Mononuclear cell (primary cell): ENCODE data around the gene TBC1D17. TPM values are rescaled to one million over a fixed set of nuclear protein-coding genes. Genes with fewer than 3 reads are reported as not detected.

Source experiments
- H3K27me3 ChIP-seq: 2 replicates; pipeline ENCODE4 v1.6.0; 2011; ENCODE audit warnings: low read length, control low read depth; ENCODE audit not compliant: insufficient read depth
- H3K4me1 ChIP-seq: 2 replicates; pipeline ENCODE4 v1.5.1; 2011; ENCODE audit warnings: mild to moderate bottlenecking, low read length, control low read depth; ENCODE audit not compliant: insufficient read depth
- H3K4me3 ChIP-seq: 2 replicates; pipeline ENCODE4 v1.5.1; 2011; ENCODE audit warnings: mild to moderate bottlenecking, low read length, moderate library complexity
- H3K9me3 ChIP-seq: 2 replicates; pipeline ENCODE4 v1.5.1; 2011; ENCODE audit warnings: low read depth, mild to moderate bottlenecking, control low read depth, low read length
- total RNA-seq: library from RNA; depleted of rRNA; stranded (reverse); fragments of >200 nt; gene quantifications from one replicate; pipeline ENCODE4 v1.2.3, GENCODE V29; 2012

TBC1D17 gene
- total RNA-seq, 1 donor, result 6.1 TPM

GRCh38 chr19:49906879-49907564 lies 29.5 kb downstream of the TBC1D17 start:
- Histone ChIP-seq H3K27me3 (no peaks in the 10 kb centered on the region), H3K9me3 (no peaks in the 10 kb centered on the region), H3K4me3 (no peak overlapping the region), H3K4me1 (peaks cover 44% of the 10 kb centered on the region)

DNA sequence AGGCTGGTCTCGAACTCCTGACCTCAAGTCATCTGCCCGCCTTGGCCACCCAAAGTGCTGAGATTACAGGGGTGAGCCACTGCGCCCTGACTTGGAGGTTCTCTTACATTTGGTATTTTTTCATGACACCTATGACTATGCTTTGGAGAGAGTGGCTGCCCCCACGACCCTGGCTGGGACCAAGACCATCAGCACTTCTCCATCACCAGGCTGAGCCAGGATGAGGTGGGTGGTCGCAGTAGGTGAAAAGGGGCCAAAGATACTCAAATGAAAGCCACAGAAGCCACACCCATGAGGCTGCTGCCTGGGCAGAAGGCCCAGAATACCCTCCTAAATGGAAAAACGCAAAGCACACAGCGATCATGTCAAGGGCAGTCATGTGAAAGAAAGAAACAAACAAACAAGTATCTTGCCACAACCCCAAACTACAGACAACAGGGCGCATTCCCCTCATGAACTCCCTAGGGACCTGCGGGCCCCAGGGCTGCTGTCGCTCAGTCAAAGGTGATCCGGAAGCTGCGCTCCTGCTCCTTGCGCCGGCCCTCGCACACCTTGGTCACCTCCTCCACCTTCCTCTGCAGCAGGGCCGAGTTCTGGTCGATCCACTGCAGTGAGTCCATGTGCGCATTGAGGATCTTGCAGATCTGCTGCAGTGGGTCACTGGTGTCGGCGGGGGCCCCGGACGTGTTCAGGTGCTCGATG lies 30.4 kb downstream of the TBC1D17 start:
- no peaks in the 10 kb centered on the region for H3K27me3 ChIP-seq
- peaks cover 53% of the 10 kb centered on the region for H3K4me1 ChIP-seq
- H3K9me3 ChIP-seq, result no peaks in the 10 kb centered on the region
- H3K4me3 ChIP-seq, result no peak overlapping the region

DNA sequence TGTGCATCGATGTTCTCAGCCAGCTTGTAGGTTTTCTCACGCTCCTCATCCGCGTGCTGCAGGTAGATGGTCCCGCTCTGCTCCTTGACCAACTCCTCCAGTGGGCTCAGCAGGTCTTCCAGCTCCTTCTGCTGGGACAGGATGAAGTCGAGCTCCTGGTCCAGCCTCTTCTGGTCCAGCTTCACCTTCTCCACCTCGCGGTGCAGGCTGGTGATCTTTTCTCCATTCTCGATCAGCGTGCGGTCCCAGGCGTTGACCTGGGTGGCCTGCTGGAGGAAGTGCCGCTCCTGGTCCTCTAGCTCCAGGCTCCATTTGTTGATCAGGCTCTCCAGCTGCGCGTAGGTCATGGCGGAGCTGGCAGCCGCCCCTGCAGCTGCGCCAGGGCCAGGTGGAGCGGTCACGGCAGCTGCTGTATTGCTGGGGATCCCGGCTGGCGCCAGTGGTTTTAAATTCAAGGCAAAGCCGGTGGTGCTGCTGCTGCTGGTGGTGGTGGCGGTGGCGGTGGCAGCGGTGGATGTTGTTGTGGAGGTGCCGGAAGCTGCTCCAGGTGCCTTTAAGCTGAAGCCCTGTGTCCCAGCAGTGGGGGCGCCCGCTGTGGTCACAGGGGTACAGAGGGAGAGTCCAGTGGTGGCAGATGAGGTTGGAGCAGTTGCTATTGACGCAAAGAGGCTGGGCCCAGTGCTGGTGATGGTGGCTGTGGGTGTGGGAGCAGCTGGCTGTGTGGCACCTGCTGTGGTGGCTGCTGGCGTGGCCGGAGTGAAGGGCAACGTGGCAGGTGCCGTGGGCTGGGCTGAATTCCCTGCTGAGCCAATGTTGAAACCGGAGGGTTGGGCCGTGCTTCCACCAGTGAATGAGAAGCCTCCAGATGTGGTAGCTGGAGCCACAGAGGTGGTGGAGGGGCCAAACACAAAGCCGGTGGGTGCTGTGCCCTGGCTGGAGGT lies 31.2 kb downstream of the TBC1D17 start:
- no peak overlapping the region for H3K4me3 ChIP-seq
- H3K9me3 ChIP-seq, result no peaks in the 10 kb centered on the region
- no peaks in the 10 kb centered on the region for H3K27me3 ChIP-seq
- H3K4me1 ChIP-seq, result peaks cover 57% of the 10 kb centered on the region

- Histone ChIP-seq H3K4me1 (peaks cover 46% of the 10 kb centered on the region), H3K9me3 (no peaks in the 10 kb centered on the region), H3K4me3 (no peak overlapping the region), H3K27me3 (no peaks in the 10 kb centered on the region)
Observed at GRCh38 chr19:49910179-49910578, 32.7 kb downstream of the TBC1D17 start.

DNA sequence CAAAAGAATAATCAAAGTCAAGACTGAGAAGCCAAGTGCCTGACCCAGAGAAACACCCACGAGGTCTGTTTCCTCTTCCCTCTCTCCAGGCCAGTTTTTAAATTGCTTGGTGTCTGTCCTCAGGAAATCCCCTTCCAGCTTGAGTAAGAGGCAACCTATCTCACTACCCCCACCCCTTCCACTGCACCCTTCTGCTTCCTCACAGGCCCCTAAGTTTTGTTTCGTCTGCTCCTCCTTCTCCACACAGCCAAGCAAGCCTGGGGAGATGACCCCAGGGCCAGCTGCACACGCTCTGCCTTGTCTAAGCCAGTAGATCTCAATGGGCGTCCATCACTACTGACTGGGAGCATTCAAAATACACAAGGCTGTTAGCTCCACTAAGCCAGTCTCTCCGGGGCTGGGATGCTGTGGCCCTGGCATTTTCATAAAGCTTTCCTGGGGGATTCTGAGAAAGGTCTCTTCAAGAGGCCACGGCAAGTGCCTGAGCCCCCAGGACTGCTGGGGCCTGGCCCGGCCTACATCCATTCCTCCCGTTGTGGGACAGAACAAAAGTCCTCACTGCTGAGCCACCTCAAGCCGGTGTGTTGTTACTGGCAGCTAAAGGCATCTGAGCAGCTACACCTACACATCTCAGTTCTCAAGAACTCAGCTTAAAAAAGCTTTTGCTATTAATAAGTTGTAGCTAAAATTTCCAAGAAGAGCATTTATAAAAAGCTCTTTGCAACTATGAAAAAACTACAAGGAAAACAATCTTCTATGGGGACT lies 34.1 kb downstream of the TBC1D17 start:
- no peaks in the 10 kb centered on the region for H3K9me3 ChIP-seq
- H3K27me3 ChIP-seq, result no peaks in the 10 kb centered on the region
- H3K4me3 ChIP-seq, result no peak overlapping the region
- H3K4me1 ChIP-seq, result peaks cover 39% of the 10 kb centered on the region

GRCh38 chr19:49912965-49913685 lies 35.6 kb downstream of the TBC1D17 start:
- no peaks in the 10 kb centered on the region for H3K9me3 ChIP-seq
- H3K27me3 ChIP-seq, result no peaks in the 10 kb centered on the region
- peaks cover 48% of the 10 kb centered on the region for H3K4me1 ChIP-seq
- no peak overlapping the region for H3K4me3 ChIP-seq

- no peaks in the 10 kb centered on the region for H3K27me3 ChIP-seq
- no peaks in the 10 kb centered on the region for H3K9me3 ChIP-seq
- H3K4me1 ChIP-seq, result peaks cover 53% of the 10 kb centered on the region
- no peak overlapping the region for H3K4me3 ChIP-seq
Observed at GRCh38 chr19:49913720-49914119, 36.2 kb downstream of the TBC1D17 start.

DNA sequence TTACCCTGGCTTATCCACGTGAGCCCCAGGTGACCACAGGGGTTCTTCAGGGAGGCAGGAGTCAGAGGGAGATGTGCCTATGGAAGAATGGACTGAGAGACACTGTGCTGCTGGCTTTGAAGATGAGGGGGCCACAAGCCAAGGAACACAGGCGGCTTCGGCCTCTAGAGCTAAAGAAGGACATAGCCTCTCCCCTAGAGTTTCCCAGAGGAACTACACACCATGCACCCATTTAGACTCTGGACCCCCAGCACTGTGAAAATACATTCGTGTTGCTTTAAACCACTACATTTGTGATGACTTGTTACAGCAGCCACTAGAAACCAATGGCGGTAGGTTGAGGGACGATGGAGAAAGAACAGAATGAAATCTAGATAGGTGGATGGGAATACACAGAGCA lies 37.8 kb downstream of the TBC1D17 start:
- Histone ChIP-seq H3K4me1 (peaks cover 54% of the 10 kb centered on the region), H3K9me3 (no peaks in the 10 kb centered on the region), H3K4me3 (no peak overlapping the region), H3K27me3 (no peaks in the 10 kb centered on the region)

DNA sequence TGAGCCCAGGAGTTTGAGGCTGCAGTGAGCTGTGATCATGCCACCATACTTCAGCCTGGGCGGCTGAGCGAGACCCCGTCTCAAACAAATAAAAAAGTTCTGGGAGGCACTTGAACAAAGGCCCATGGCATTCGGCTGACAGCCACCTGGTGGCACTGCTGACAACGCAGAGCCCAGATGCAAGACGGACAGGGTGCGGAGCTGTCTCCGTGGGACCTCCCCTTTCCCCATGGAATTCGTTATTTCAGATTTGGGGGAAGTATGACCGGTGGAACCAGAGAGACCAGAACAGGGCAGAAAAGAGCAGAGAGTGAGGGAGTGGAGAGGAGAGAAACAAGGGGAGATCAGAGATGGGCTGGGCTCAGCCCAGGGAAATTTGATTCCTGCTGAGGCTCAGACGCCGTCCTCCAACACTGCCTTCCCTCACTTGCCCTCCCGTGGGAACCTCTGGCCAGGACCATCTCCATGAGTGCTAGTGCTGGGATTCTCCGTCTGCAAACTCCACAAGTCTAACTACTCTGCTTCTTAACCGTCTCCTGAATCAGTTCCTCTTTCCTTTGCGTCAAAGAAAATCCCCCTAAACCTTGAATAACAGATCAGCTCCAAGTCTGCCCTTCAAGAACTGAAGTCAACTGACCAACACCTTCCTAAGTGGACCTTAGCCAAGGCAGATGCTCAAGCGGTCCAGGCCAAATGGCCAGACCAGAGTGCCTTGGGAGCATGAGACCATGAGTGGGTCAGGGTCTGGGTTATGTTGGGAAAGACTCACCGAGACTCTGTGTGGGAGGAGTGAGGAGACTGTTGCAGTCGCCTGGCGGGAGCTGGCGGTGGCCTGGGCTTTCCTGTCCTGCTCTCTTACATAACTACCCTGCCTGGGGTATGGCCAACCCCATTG lies 39.6 kb downstream of the TBC1D17 start:
- no peaks in the 10 kb centered on the region for H3K27me3 ChIP-seq
- H3K9me3 ChIP-seq, result no peaks in the 10 kb centered on the region
- H3K4me3 ChIP-seq, result no peak overlapping the region
- H3K4me1 ChIP-seq, result peaks cover 37% of the 10 kb centered on the region

DNA sequence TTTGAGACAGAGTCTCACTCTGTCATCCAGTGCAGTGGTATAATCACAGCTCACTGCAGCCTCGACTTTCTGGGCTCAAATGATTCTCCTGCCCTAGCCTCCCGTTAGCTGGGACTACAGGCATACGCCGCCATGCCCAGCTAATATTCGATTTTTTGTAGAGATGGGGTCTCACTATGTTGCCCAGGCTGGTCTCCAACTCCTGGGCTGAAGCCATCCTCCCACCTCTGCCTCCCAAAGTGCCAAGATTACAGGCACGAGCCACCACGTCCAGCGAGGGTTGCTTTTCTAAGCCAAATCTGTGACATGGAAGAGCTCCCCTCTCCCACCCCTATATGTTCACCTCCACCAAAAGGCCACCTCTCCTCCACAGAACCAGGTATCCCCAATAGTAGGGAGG lies 40.6 kb downstream of the TBC1D17 start:
- Histone ChIP-seq H3K4me1 (peaks cover 33% of the 10 kb centered on the region), H3K27me3 (no peaks in the 10 kb centered on the region), H3K9me3 (no peaks in the 10 kb centered on the region), H3K4me3 (no peak overlapping the region)

- Histone ChIP-seq H3K4me1 (peaks cover 34% of the 10 kb centered on the region), H3K9me3 (no peaks in the 10 kb centered on the region)
Observed at GRCh38 chr19:49920624-49921363, 43.3 kb downstream of the TBC1D17 start.

DNA sequence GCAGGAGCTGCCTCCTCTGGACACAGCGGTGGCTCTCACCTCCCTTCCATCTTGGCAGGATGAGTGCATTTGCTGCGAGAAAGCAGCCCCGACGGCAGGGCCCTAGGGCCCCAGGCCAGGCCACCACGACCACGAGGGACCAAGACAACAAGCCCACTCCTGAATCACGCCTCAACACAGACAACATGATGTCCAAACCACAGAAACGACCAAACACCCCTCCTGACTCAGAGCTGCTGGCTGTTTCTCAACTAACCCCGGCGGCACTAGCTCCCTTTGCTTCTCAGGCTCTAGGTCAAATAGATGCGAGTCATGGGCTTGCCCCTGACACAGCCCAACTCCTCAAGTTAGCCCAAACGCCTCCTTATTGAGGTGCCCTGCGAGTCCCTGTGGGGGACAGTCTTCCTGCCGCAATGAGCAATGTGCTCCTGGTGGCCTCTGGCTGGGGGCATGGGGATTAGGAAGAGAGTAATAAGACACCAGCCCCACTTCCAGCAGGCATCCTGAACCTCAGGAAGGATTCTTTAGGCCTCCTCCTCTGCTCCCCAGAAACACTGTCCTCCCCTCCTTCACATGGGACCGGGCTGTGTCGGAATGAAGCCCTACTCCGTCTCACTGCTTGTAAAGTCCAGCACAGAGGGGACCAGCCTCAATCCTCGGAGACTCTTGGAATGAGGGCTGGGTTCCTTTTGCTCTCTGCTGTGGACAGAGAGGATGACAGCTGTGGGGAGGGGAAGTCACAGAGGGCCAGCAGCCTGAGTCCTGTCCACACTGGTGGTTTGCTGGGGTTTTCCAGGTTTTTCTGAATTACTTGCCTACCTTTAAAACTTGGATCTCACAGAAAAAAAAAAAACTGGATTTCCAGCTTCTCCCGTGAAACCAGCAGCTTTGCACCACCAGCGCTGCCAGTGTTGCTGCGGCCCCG lies 44.6 kb downstream of the TBC1D17 start:
- no peaks in the 10 kb centered on the region for H3K27me3 ChIP-seq
- H3K4me1 ChIP-seq, result peaks cover 43% of the 10 kb centered on the region
- no peak overlapping the region for H3K4me3 ChIP-seq
- no peaks in the 10 kb centered on the region for H3K9me3 ChIP-seq

More at GRCh38 chr19:49920624-49921363, 43.3 kb downstream of the TBC1D17 start:
- Histone ChIP-seq H3K27me3 (no peaks in the 10 kb centered on the region), H3K4me3 (no peak overlapping the region)
